ENCODE measurements around the gene CCDC187.

CCDC187 gene

DNA sequence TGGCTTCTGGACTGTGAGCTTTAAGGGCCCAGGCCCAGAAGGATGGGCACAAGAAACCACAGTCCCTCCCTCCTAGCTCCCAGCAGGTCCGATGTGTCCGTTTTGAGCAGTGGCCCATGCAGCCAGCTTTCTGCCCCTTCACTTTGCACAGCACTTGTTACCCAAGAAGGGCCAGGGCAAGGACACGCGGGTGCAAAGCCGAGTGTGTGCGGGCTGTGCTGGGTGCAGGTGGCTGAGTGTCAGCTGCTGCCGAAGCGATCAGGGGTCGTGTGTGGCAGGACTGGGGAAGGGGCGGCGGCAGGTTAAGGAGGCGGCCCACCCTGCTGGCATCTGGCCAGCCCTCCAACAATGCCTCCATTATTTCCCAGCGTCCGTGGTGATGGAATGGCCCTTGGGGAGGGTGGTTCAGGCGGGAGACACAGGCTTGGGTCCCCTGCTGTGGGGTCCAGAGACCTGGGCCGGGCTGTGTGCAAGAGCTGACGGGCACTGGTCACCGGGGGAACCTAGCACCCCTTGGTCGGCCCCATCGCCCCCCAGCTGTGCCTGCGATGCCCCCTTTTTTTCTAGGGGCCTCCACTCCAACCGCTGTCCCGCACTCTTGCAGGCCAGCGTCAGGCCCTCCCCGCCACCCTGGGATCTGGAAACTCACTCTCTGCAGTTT, 99.6 kb downstream of the CCDC187 start:
- no peak for DNase-seq (ENCODE audit: low read depth)

- DNase-seq (ENCODE audit: low read depth), result no peak
Measured at GRCh38 chr9:136203408-136204144, 100.3 kb downstream of the CCDC187 start.

DNA sequence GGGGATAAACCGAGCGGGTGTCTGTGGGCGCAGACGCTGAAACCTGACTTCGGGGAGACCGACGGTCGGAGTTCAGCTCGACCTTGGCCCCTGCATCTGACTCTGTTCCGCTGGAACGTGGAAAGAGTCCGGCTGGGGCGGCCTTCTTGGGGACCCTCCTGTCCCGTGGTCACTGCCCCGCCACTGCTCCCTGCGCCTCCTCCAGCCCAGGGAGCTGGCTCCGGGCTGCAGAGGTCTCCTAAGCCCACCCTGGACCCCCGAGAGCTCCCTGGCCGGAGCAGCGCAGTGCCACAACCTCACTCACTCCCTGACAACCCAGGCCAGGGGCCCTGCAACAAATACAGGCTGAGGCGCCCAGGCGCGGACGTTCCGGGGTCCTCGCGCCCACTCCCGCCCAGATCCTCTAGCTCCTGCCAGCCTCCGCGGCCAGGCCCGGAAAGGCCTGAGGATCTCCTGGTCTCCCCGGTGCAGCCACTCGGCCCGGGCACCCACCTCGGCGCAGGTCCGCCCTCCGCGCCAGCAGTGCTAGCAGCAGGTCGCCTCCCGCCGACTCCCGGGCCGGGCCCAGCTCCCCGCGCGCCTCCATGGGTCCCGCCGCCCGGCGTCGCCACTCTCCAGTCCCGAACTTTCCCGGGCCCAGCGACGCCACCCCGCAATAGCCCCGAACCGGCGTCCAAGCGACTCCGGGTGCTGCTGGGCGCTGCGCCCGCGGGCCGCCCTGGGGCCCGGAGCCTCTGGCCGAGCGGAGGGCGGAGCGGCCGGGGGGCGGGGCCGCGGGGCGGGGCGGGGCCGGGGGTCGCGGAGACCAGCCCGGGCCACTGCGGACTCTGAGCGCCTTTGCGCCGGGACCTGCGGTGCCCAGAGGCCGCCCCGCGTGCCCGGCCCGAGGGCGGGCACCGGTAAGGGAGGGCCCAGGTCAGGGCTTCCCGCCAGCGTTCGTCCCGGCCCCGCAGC, 101.2 kb downstream of the CCDC187 start:
- DNase-seq (ENCODE audit: low read depth), result no peak

DNA sequence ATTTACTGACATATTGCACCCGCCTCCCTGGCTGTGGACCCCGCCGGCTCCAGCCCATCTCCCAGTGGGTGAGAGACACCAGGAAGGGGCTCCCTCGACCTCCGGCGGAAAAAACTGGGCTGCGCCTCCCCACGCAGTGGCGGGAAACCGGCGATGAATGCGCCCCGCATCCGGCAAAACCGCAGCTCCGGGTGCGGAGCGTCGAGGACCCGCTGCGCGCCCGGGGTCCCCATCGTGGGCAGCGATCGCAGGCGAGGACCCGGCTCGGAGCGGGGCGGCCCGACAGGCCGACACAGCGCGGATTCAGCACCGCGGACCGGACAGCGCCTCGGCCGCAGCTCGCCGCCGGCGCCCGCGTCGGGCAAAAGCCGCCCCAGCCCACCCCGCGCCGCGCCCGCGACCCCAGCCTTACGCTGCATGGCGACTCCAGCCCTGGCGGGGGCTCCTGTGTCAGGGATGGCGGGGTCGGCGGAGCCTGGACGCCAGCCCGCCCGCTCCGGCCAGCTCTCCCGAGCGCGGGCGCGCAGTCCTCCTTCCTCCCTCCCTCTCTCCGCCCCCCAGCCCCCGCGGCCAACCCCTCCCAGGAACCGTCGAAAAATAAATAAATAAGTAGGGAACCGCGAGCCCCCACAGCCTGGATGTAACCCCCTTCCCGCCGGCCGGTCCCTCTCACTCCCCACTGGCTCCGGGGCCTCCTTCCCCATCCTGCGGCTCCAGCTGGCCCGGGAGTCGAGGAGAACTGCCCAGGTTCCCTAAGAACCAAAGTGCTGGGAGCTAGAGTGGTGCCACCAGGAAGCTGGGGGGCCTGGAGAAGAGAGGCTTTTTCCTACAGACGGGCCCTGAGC, 102.1 kb downstream of the CCDC187 start:
- no peak for DNase-seq (ENCODE audit: low read depth)

- DNase-seq (ENCODE audit: low read depth), result no peak
Measured at GRCh38 chr9:136201174-136201573, 102.7 kb downstream of the CCDC187 start.

- no peak for DNase-seq (ENCODE audit: low read depth)
Measured at GRCh38 chr9:136200424-136200823, 103.5 kb downstream of the CCDC187 start.

All from activated T-helper 9 cell treated with anti-CD3 and anti-CD28 coated beads, Interleukin-2, amount 50 U/mL, for 16 hours (primary cell).